OCI-LY1 (cell line): ENCODE data around the gene LPAR1.

Experiments
- H2AFZ ChIP-seq: fragments of 200-600 bp; sonication (generic), shearing (Covaris generic); 2 replicates; pipeline ENCODE4 v1.6.0; 2014; ENCODE audit warnings: antibody characterized with exemption, mild to moderate bottlenecking, low read length
- H3F3A ChIP-seq: fragments of 200-600 bp; sonication (generic), shearing (Covaris generic); 2 replicates; pipeline ENCODE4 v1.6.0; 2014; ENCODE audit warnings: mild to moderate bottlenecking, antibody characterized with exemption, low read length, moderate library complexity; ENCODE audit not compliant: insufficient read depth
- H3K27ac ChIP-seq: fragments of 200-600 bp; sonication (generic); 2 replicates; pipeline ENCODE4 v1.5.1; 2014; ENCODE audit warnings: low read length, mixed run types, mild to moderate bottlenecking, low read depth; ENCODE audit not compliant: poor library complexity, severe bottlenecking
- H3K27me3 ChIP-seq: fragments of 200-600 bp; sonication (generic); 2 replicates; pipeline ENCODE4 v1.6.0; 2014; ENCODE audit warnings: antibody characterized with exemption, mild to moderate bottlenecking, low read length, moderate library complexity; ENCODE audit not compliant: insufficient read depth
- H3K36me3 ChIP-seq: fragments of 200-600 bp; sonication (generic); 2 replicates; pipeline ENCODE4 v1.6.1; 2014; ENCODE audit warnings: mild to moderate bottlenecking, antibody characterized with exemption, low read length, moderate library complexity, mixed read lengths; ENCODE audit not compliant: insufficient read depth
- H3K4me1 ChIP-seq: fragments of 200-600 bp; sonication (generic); 2 replicates; pipeline ENCODE4 v1.5.1; 2014; ENCODE audit warnings: mild to moderate bottlenecking, low read length, moderate library complexity; ENCODE audit not compliant: insufficient read depth, severe bottlenecking
- H3K4me2 ChIP-seq: fragments of 200-600 bp; sonication (generic), shearing (Covaris generic); 2 replicates; pipeline ENCODE4 v1.6.1; 2014; ENCODE audit warnings: low read length
- H3K4me3 ChIP-seq: fragments of 200-600 bp; sonication (generic); 2 replicates; pipeline ENCODE4 v1.5.1; 2014; ENCODE audit warnings: low read length, low read depth, mild to moderate bottlenecking, mixed read lengths; ENCODE audit not compliant: poor library complexity, severe bottlenecking
- H3K79me2 ChIP-seq: fragments of 200-600 bp; shearing (Covaris generic); 2 replicates; pipeline ENCODE4 v1.6.1; 2016; ENCODE audit warnings: mixed run types, low read length, mixed read lengths; ENCODE audit not compliant: insufficient read depth
- H3K9ac ChIP-seq: fragments of 200-600 bp; sonication (generic), shearing (Covaris generic); 2 replicates; pipeline ENCODE4 v1.6.1; 2014; ENCODE audit warnings: mild to moderate bottlenecking, low read length, mixed read lengths
- H3K9me2 ChIP-seq: fragments of 200-600 bp; sonication (generic), shearing (Covaris generic); 2 replicates; pipeline ENCODE4 v1.6.1; 2014; ENCODE audit warnings: low read depth, mild to moderate bottlenecking, low read length, mixed read lengths
- H3K9me3 ChIP-seq: fragments of 200-600 bp; shearing (Covaris generic); 2 replicates; pipeline ENCODE4 v1.6.1; 2014; ENCODE audit warnings: low read length, mixed read lengths
- H4K20me1 ChIP-seq: fragments of 200-600 bp; sonication (generic), shearing (Covaris generic); 2 replicates; pipeline ENCODE4 v1.6.0; 2016; ENCODE audit warnings: mild to moderate bottlenecking, low read length; ENCODE audit not compliant: insufficient read depth
- EZH2 ChIP-seq: fragments of 200-600 bp; sonication (generic), shearing (Covaris generic); IDR thresholded peaks from 2 replicates; pipeline ENCODE4 v1.8.0; 2017; ENCODE audit warnings: borderline replicate concordance, mixed run types, mild to moderate bottlenecking, antibody characterized with exemption, low read length, moderate library complexity, mixed read lengths
- TF ChIP-seq, protein P1 (sequence below): fragments of 200-600 bp; sonication (generic), shearing (Covaris generic); IDR thresholded peaks from 2 replicates; pipeline ENCODE4 v1.5.1; 2017; ENCODE audit warnings: mild to moderate bottlenecking, antibody characterized with exemption, low read length, moderate library complexity, mixed read lengths

LPAR1 gene

GRCh38 chr9:111016016-111016415 is 22.3 kb downstream of the LPAR1 start:
- TF ChIP-seq, protein P1, sequence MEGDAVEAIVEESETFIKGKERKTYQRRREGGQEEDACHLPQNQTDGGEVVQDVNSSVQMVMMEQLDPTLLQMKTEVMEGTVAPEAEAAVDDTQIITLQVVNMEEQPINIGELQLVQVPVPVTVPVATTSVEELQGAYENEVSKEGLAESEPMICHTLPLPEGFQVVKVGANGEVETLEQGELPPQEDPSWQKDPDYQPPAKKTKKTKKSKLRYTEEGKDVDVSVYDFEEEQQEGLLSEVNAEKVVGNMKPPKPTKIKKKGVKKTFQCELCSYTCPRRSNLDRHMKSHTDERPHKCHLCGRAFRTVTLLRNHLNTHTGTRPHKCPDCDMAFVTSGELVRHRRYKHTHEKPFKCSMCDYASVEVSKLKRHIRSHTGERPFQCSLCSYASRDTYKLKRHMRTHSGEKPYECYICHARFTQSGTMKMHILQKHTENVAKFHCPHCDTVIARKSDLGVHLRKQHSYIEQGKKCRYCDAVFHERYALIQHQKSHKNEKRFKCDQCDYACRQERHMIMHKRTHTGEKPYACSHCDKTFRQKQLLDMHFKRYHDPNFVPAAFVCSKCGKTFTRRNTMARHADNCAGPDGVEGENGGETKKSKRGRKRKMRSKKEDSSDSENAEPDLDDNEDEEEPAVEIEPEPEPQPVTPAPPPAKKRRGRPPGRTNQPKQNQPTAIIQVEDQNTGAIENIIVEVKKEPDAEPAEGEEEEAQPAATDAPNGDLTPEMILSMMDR = no peak
- no peak for TF ChIP-seq EZH2
- Histone ChIP-seq H3K27ac (no peak overlapping the region), H2AFZ (no peak overlapping the region), H3F3A (no peaks in the 10 kb centered on the region), H3K4me1 (no peaks in the 10 kb centered on the region), H3K27me3 (no peaks in the 10 kb centered on the region), H3K36me3 (no peaks in the 10 kb centered on the region), H3K4me3 (no peak overlapping the region), H3K9me2 (no peaks in the 10 kb centered on the region), H3K9me3 (no peaks in the 10 kb centered on the region), H3K79me2 (no peaks in the 10 kb centered on the region), H3K9ac (no peak overlapping the region), H4K20me1 (no peaks in the 10 kb centered on the region), H3K4me2 (no peak overlapping the region)

GRCh38 chr9:111013707-111014106 is 24.6 kb downstream of the LPAR1 start:
- no peaks in the 10 kb centered on the region for H3F3A ChIP-seq
- H3K9me2 ChIP-seq = no peaks in the 10 kb centered on the region

DNA sequence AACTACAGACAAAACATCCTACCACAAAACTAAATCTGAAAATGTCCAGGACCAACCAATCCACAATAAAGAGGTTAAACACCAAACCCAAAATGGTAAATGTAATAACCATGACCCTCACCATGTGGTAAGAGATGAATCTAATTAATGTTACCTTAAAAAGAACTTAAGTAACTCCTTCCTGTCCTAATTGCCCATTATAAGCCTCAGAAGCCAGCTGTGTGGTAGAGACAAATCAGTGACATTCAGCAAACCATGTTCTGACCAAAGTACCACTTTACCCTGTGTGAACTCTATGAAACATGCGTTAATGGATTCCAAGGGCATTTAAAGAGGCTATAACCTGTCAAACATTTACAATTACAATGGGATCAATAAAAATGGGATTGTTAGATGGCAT is 25.0 kb downstream of the LPAR1 start:
- H3K36me3 ChIP-seq = no peaks in the 10 kb centered on the region
- no peak overlapping the region for H2AFZ ChIP-seq
- no peaks in the 10 kb centered on the region for H3K27me3 ChIP-seq
- H3K4me3 ChIP-seq = no peak overlapping the region
- no peak overlapping the region for H3K27ac ChIP-seq
- no peak for TF ChIP-seq EZH2
- TF ChIP-seq, protein P1 = no peak
- no peaks in the 10 kb centered on the region for H4K20me1 ChIP-seq
- H3K79me2 ChIP-seq = no peaks in the 10 kb centered on the region
- no peak overlapping the region for H3K4me2 ChIP-seq
- H3K9ac ChIP-seq = no peak overlapping the region
- H3K9me2 ChIP-seq = no peaks in the 10 kb centered on the region
- H3K4me1 ChIP-seq = no peaks in the 10 kb centered on the region
- no peaks in the 10 kb centered on the region for H3F3A ChIP-seq
- H3K9me3 ChIP-seq = no peaks in the 10 kb centered on the region

More at GRCh38 chr9:111013707-111014106, 24.6 kb downstream of the LPAR1 start:
- TF ChIP-seq, protein P1 = no peak
- no peak for TF ChIP-seq EZH2
- H2AFZ ChIP-seq = no peak overlapping the region
- no peaks in the 10 kb centered on the region for H3K36me3 ChIP-seq
- H3K27ac ChIP-seq = no peak overlapping the region
- no peaks in the 10 kb centered on the region for H3K9me3 ChIP-seq
- no peaks in the 10 kb centered on the region for H3K27me3 ChIP-seq
- no peaks in the 10 kb centered on the region for H3K4me1 ChIP-seq
- no peak overlapping the region for H3K4me3 ChIP-seq
- no peaks in the 10 kb centered on the region for H4K20me1 ChIP-seq
- no peak overlapping the region for H3K4me2 ChIP-seq
- H3K79me2 ChIP-seq = no peaks in the 10 kb centered on the region
- no peak overlapping the region for H3K9ac ChIP-seq
